IPS-18a (cell line): Measurements from ENCODE around the gene SAMD11.

Experiments used
- H3K27ac ChIP-seq: one replicate; pipeline ENCODE4 v1.5.1; 2013; ENCODE audit warnings: low read length
- H3K27me3 ChIP-seq: one replicate; pipeline ENCODE4 v1.6.1; 2013; ENCODE audit warnings: mild to moderate bottlenecking, low read length; ENCODE audit not compliant: control insufficient read depth, insufficient read depth
- H3K36me3 ChIP-seq: one replicate; pipeline ENCODE4 v1.6.1; 2013; ENCODE audit warnings: low read depth, low read length; ENCODE audit not compliant: control insufficient read depth
- H3K4me1 ChIP-seq: one replicate; pipeline ENCODE4 v1.6.1; 2013; ENCODE audit warnings: low read depth, low read length; ENCODE audit not compliant: control insufficient read depth
- H3K4me3 ChIP-seq: one replicate; pipeline ENCODE4 v1.5.1; 2013; ENCODE audit warnings: low read length
- H3K9ac ChIP-seq: one replicate; pipeline ENCODE4 v1.6.1; 2013; ENCODE audit warnings: mild to moderate bottlenecking, low read length, moderate library complexity
- H3K9me3 ChIP-seq: one replicate; pipeline ENCODE4 v1.6.1; 2013; ENCODE audit warnings: low read depth, low read length; ENCODE audit not compliant: control insufficient read depth

The SAMD11 gene

GRCh38 chr1:914131-914890 lies 9.4 kb upstream of the SAMD11 start:
- H3K27me3 ChIP-seq, result peaks cover 81% of the 10 kb centered on the region
- H3K27ac ChIP-seq, result no peak overlapping the region
- no peak overlapping the region for H3K4me3 ChIP-seq
- H3K9ac ChIP-seq, result no peak overlapping the region
- H3K36me3 ChIP-seq, result no peaks in the 10 kb centered on the region
- H3K9me3 ChIP-seq, result no peaks in the 10 kb centered on the region
- no peaks in the 10 kb centered on the region for H3K4me1 ChIP-seq

- no peak overlapping the region for H3K9ac ChIP-seq
- no peaks in the 10 kb centered on the region for H3K9me3 ChIP-seq
- no peak overlapping the region for H3K4me3 ChIP-seq
- H3K27me3 ChIP-seq, result peaks cover 87% of the 10 kb centered on the region
- H3K4me1 ChIP-seq, result no peaks in the 10 kb centered on the region
- no peak overlapping the region for H3K27ac ChIP-seq
- H3K36me3 ChIP-seq, result no peaks in the 10 kb centered on the region
These were observed 8.8 kb upstream of the SAMD11 start for GRCh38 chr1:914891-915280.

- H3K9ac ChIP-seq, result no peak overlapping the region
- no peaks in the 10 kb centered on the region for H3K36me3 ChIP-seq
- peaks cover 1% of the 10 kb centered on the region for H3K4me1 ChIP-seq
- H3K27me3 ChIP-seq, result peaks cover 94% of the 10 kb centered on the region
- no peak overlapping the region for H3K27ac ChIP-seq
- H3K9me3 ChIP-seq, result no peaks in the 10 kb centered on the region
- H3K4me3 ChIP-seq, result no peak overlapping the region
These were observed 8.2 kb upstream of the SAMD11 start for GRCh38 chr1:915295-916172.

GRCh38 chr1:916173-917075 lies 7.3 kb upstream of the SAMD11 start:
- no peak overlapping the region for H3K9ac ChIP-seq
- H3K4me3 ChIP-seq, result no peak overlapping the region
- H3K4me1 ChIP-seq, result peaks cover 5% of the 10 kb centered on the region
- H3K36me3 ChIP-seq, result no peaks in the 10 kb centered on the region
- H3K27me3 ChIP-seq, result peaks cover 99% of the 10 kb centered on the region
- H3K9me3 ChIP-seq, result no peaks in the 10 kb centered on the region
- H3K27ac ChIP-seq, result no peak overlapping the region

GRCh38 chr1:917076-917459 lies 6.7 kb upstream of the SAMD11 start:
- peaks cover 5% of the 10 kb centered on the region for H3K4me1 ChIP-seq
- peaks cover 99% of the 10 kb centered on the region for H3K27me3 ChIP-seq
- no peaks in the 10 kb centered on the region for H3K36me3 ChIP-seq
- H3K27ac ChIP-seq, result no peak overlapping the region
- H3K4me3 ChIP-seq, result no peak overlapping the region
- H3K9ac ChIP-seq, result no peak overlapping the region
- no peaks in the 10 kb centered on the region for H3K9me3 ChIP-seq

- Histone ChIP-seq H3K36me3 (no peaks in the 10 kb centered on the region), H3K27ac (no peak overlapping the region), H3K9me3 (no peaks in the 10 kb centered on the region), H3K9ac (no peak overlapping the region), H3K4me1 (peaks cover 5% of the 10 kb centered on the region), H3K27me3 (peaks cover 99% of the 10 kb centered on the region), H3K4me3 (no peak overlapping the region)
These were observed 6.1 kb upstream of the SAMD11 start for GRCh38 chr1:917466-918091.

- Histone ChIP-seq H3K9me3 (no peaks in the 10 kb centered on the region), H3K27me3 (peaks cover 99% of the 10 kb centered on the region), H3K27ac (no peak overlapping the region), H3K4me1 (peaks cover 5% of the 10 kb centered on the region), H3K36me3 (no peaks in the 10 kb centered on the region), H3K9ac (no peak overlapping the region), H3K4me3 (no peak overlapping the region)
These were observed 5.4 kb upstream of the SAMD11 start for GRCh38 chr1:918353-918752.

GRCh38 chr1:918843-919242 lies 4.9 kb upstream of the SAMD11 start:
- no peak overlapping the region for H3K27ac ChIP-seq
- peaks cover 99% of the 10 kb centered on the region for H3K27me3 ChIP-seq
- no peak overlapping the region for H3K4me3 ChIP-seq
- H3K9ac ChIP-seq, result no peak overlapping the region
- no peaks in the 10 kb centered on the region for H3K36me3 ChIP-seq
- no peaks in the 10 kb centered on the region for H3K9me3 ChIP-seq
- H3K4me1 ChIP-seq, result peaks cover 5% of the 10 kb centered on the region

- Histone ChIP-seq H3K4me3 (no peak overlapping the region), H3K27me3 (peaks cover 99% of the 10 kb centered on the region), H3K27ac (no peak overlapping the region), H3K9ac (no peak overlapping the region), H3K9me3 (no peaks in the 10 kb centered on the region), H3K4me1 (peaks cover 5% of the 10 kb centered on the region), H3K36me3 (no peaks in the 10 kb centered on the region)
These were observed 4.4 kb upstream of the SAMD11 start for GRCh38 chr1:919271-919872.

GRCh38 chr1:920010-920409 lies 3.7 kb upstream of the SAMD11 start:
- H3K27me3 ChIP-seq, result peaks cover 100% of the 10 kb centered on the region
- no peak overlapping the region for H3K27ac ChIP-seq
- H3K4me3 ChIP-seq, result no peak overlapping the region
- no peaks in the 10 kb centered on the region for H3K9me3 ChIP-seq
- H3K9ac ChIP-seq, result no peak overlapping the region
- H3K36me3 ChIP-seq, result no peaks in the 10 kb centered on the region
- peaks cover 5% of the 10 kb centered on the region for H3K4me1 ChIP-seq
